Caki2 (cell line): ENCODE results near the gene TYK2. TPM values are rescaled to one million over a fixed set of nuclear protein-coding genes. Genes with fewer than 3 reads are reported as not detected.
"Not testable (repeated sequence)": the region's sequence is repeated elsewhere in the genome, so short reads cannot be mapped to it uniquely, and the experiment has no call there.

Experiments
- DNase-seq: peaks from one replicate; pipeline ENCODE4 v3.0.0-alpha.2; 2015; ENCODE audit warnings: low read depth
- in situ Hi-C: cut with HindIII; loops from 2 replicates; pipeline ENCODE4 v1.10.0; 2016; ENCODE audit warnings: low sequenced_read_pairs, low pct_unique_long_range_greater_than_20kb, mixed read lengths
- total RNA-seq: library from RNA; depleted of rRNA; stranded (reverse); fragments of >200 nt; shearing (Covaris generic); gene quantifications from 2 replicates; pipeline ENCODE4 v1.2.3, GENCODE V29; 2014; ENCODE audit warnings: low replicate concordance

Gene TYK2
- total RNA-seq, 1 experiment from 2014 or later: 34.3 TPM

DNA sequence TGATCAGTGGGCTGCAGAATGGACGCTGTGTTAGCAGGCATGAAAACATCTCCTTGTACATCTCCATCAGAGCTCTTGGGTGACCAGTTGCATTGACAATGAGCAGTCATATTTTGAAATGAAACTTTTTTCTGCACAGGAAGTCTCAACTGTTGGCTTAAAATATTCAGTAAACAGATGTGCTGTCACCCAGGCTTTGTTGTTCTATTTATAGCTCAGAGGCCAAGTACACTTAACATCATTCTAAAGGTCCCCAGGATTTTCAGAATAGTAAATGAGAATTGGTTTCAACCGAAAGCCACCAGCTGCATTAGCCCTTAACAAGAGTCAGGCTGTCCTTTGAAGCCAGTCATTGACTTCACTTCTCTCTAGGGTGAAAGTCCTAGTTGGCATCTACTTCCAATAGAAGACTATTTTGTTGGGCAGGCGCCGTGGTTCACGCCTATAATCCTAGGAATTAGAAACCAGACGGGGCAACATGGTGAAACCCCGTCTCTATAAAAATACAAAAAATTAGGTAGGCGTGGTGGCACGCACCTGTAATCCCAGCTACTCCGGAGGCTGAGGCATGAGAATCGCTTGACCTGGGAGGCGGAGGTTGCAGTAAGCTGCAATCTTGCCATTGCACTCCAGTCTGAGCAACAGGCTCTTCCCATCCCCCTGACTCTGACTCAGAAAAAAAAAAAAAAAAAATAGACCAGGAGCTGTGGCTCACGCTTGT is 32.0 kb upstream of the TYK2 start:
- DNase-seq: no peak
- in situ Hi-C loops: no loop called here

DNA sequence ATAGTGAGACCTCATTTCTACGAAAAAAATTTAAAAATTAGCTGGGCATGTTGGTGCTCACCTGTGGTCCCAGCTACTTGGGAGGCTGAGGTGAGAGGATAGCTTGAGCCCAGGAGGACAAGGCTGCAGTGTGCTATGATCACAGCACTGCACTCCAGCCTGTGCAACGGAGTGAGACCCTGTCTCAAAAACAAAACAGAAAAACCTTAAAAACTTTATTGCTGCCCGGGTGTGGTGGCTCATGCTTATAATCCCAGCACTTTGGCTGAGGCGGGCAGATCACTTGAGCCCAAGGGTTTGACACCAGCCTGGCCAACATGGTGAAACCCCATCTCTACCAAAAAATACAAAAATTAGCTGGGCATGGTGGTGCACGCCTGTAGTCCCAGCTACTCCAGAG is 30.9 kb upstream of the TYK2 start:
- in situ Hi-C loops, DNase-seq: not testable (repeated sequence)

DNA sequence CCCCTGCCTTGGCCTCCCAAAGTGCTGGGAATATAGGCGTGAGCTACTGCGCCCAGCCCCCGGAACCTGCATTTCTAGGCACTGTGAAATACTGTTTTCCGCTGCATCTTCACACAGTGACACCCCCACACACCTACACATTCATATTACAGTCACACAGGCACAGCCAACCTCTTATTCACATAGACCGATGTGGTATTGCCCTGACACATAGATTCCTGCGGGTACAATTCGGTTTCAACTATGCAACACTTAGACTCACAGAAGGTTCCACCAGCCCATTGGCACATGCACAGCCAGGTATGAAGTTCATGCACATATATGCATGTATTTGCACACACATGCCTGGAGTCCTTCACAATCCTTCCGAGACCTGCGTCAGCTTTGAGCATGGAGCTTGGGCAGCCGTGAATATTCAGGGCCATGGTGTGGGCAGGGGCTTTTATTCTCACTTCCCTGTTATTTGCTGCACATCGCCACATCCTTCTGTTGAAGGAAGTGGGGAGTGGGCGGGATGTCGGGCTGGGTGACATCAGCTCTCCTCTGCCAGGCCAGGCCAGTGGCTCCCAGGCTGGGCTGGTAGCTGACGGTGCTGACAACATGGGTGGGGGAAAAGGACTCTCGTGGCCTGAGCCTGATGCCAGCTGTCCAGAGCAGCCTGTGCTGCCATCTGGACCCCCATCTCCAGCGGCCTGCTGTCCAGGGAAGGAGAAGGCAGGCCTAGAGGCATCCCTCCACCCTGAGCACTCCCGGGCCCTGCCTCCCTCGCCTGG is 28.3 kb upstream of the TYK2 start:
- DNase-seq: no peak
- in situ Hi-C loops: no loop called here

DNA sequence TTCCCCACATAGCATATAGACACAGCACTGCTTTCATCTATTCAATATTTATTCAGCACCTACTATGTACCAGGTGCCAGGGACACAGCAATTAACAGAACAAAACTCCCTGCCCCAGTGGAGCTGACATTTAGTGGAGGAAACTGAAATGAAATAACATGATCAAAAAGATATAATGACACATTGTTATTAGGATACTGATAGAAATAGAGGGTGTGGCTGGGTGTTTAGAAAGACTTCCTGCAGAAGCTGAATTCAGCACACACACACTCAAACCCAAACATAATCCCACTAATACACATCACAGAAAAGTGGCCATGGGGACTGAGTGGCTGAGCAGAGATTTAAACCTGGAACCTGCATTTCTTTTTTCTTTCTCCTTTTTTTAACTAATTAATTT is 26.7 kb upstream of the TYK2 start:
- in situ Hi-C loops: no loop called here
- no peak for DNase-seq

DNA sequence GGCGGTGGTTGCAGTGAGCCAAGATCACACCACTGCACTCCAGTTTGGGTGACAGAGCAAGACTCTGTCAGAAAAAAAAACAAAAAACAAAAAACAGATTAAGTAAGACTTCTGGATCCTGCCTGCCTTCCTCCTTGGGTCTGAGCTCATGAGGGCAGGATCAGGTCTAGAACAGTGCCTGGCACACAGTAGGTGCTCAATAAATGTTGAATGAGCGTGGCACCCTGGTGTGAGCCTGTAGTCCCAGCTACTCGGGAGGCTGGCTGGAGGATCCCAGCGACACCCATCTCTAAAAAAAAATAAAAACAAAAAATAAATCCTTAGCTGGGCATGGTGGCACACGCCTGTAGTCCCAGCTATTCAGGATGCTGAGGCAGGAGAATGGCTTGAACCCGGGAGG is 25.8 kb upstream of the TYK2 start:
- in situ Hi-C loops: no loop called here
- DNase-seq: no peak

DNA sequence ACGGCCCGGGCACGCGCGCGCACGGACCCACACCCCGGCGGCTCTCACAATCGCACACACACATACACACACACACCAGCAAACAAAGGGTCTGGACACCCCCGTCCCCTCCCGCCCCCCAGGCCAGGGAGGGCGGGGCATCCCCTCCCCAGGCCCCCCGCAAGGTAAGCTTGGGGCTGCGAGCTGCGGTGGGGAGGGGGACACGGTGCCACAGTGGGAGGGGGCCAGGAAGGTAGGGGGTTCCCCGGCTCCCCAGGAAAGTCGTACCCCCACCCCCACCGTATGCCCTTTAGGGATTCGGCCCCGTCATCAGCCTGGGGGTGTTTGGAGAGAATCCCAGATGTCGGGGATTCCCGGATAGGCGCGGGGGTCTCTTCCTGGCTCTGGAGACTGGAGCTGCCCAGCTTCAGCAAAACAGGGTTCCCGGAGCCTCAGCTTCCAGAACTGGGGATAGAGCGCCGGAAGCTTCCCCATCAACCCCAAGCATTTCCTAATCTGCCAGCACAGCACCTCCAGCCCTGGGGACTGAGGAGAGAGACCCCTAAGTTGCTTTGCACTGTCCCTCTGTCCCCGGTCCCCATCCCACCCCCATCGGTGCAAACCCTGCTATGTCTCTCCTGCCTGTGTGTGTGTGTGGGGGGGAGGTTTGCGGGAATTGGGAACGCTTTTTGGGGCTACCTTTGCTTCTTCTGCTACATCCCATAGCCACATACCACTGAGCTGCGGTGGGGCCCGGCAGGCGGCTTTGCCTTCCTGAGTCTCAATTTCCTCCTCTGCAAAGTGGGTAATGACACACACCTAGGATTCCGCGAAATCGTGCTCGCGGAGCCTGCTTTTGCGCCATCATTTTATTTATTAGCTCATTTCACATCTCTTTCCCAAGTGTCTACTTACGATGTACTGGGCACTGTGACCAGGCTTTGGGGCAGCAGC is 24.8 kb upstream of the TYK2 start:
- in situ Hi-C loops: no loop called here
- no peak for DNase-seq

DNA sequence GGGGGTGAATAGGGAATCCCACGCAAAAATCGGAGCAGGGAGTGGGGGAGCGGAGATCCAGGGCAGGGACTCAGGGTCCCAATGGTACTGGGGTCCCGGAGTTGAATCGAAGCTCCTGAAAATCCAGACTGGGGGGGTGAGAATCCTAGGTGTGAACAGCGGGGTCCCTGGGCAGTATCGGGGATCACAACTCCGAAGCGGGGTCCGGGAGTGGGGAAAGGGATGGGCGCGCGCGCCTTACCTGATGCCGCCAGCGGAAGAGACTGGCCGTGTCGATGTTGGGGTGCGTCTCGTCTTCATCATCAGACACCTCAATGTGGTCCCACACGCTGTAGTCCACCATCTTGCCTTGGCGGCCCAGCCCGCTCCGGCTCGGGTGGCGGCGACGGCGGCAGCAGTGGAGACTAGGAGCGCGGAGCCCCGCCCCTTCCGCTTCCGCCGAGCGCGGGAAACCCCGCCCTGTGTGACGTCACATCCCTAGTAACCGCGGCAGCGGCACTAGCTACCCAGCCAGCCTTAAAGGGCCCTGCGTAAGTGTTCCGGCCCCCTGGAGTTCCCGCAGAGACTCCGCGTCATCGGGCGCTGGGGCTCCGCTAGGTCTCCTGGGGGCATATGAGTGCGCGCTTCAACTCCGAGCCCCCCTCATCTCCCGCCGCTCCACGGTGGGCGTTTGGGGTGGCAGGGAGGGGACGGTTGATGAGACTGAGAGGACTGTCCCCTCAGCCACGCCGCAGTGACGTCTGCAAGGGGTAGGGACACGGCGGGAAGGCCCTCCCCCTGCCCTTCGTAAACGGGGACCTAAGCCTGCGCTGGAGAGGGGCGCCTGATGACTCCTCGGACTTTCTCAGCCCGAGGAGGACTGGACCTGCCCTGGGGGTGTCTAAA is 23.0 kb upstream of the TYK2 start, which contains the start of gene CDC37:
Gene CDC37 (minus strand): TSS at position 406 of the 885 bp plus-strand sequence. CDS start 63 bp downstream, at position 343.
- in situ Hi-C loops: no loop called here
- DNase-seq: peak; percentile 86

DNA sequence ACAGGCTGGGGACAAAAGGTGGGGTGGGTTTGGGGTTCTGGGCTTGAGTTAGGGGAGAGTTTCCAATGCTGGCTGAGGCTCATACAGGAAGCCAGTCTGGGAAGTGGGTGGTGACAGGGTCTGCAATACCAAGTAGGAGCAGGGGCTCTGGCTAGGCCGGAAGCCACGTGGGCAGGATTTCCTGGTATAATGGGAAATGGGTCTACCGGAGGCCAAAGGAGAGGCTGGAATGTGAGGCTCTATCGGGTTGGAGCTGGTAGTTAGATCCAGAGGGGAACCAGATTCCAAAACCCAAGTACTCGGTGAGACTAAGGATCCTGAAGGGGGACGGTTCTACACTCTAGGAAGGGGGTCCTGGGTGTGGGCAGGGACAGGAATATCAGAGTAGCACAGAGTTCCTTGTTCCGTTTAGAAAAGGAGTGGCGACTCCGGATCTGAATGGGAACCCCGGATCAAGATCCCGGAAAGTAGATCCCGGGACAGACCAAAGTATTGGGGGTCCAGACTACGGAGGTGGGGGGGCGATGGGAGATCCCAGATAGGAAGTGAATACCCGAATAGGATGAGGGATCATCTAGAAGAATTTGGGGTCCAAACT is 22.2 kb upstream of the TYK2 start:
- DNase-seq: no peak
- in situ Hi-C loops: no loop called here

DNA sequence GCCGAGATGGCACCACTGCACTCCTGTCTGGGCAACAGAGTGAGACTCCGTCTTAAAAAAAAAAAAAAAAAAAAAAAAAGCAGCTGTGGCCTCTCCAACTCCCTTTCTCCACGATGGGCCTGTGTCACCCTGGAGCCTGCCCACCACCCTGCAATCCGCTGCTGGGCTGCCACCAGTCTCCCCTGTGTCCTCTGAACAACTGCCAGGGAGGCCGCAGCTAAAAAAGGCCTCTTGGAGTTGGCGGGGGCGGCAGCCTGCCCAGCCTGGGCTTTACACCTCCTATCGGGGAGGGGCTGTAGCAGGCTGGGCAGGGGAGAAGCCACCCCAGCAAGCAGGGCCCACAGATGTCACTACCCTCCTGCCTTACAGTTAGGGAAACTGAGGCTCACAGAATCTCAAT is 19.5 kb upstream of the TYK2 start:
- in situ Hi-C loops: no loop called here

DNA sequence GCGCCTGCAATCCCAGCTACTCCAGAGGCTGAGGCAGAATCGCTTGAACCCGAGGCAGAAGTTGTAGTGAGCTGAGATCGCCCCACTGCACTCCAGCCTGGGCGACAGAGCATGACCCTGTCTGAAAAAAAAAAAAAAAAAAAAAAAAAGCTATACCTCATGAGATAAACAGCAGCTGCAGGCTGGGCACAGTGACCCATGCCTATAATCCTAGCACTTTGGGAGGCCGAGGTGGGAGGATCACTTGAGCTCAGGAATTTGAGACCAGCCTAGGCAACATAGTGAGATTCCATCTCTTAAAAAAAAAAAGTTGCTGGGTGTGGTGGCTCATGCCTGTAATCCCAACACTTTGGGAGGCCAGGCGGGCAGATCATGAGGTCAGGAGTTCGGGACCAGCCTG is 19.0 kb upstream of the TYK2 start:
- DNase-seq: peak; percentile 39
- in situ Hi-C loops: not testable (repeated sequence)

More for the DNA sequence above, 19.5 kb upstream of the TYK2 start:
- DNase-seq: no peak

DNA sequence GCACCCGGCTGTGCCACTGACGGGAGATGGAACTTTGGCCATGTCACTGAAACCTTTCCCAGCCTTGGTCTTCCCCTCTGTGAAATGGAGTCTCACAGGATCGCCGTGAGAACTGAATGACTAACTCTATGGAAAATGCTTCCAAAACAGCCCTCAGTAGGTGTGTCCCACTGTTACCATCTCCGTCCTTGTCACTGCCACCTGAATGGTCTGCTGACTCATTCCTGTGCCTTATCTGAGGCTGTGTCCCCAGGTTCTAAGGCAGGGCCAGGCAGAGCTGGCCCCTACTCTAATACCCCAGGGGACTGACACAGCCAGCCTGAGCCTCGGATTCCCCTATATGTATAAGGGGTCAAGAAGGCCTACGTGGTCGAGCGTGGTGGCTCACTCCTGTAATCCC is 18.4 kb upstream of the TYK2 start:
- in situ Hi-C loops: no loop called here
- DNase-seq: no peak

DNA sequence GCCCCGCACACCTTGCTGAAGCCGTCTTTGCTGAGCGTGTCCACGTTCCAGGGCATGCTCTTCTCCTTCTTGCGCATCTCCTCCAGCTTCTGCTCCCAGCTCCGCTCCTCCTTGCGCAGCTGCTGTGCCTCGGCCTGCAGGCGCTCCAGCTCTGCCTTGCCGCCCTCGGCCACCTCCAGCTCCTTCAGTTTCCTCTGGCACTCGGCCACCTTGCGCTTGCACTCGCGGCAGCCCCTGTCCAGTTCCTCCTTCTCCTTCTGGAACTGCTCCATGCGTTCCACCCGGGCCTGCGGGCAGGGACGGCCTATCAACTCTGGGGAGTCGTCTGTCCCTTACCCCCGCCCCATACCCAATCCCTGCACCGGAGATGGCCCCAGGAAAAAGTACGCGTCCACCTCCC is 15.5 kb upstream of the TYK2 start:
- in situ Hi-C loops: no loop called here
- DNase-seq: no peak

DNA sequence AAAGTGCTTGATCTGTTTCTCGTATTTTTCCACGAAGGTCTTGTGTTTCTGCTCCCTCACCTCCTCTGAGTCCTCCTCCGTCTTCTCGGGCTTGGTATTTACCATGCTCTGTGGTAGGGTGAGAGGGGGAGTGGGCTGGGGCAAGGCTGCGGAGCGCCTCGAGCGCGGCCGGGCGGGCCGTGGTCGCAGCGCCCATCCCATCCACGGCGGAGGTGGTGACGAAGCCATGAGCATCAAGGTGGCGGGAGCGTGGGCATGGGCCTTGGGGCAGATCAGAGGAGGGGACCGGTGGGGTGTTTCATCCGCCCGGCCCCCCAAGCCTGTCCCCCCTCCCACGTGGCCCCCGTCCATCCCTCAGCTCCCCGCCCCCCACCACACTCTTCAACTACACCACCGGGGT is 15.1 kb upstream of the TYK2 start:
- in situ Hi-C loops: no loop called here
- DNase-seq: no peak

DNA sequence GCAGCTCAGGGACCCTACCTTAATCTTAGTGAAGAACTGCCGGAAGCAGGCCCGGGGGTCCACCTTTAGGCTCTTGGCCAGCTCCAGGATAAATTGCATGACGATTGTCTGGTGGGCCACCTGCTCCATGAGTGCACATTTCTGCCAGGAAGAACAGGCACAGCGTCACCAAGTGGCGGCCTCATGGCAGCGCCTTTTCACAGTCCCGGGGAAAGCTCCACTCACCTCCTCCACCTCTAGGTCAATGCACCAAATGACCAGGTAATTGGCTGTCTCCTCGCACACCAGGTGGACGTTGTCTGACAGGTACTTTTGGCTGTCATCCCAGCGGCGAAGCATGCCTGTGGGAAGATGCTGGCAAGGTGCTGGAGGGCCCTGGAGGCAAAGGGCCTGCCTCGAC is 14.6 kb upstream of the TYK2 start:
- DNase-seq: no peak
- in situ Hi-C loops: no loop called here

DNA sequence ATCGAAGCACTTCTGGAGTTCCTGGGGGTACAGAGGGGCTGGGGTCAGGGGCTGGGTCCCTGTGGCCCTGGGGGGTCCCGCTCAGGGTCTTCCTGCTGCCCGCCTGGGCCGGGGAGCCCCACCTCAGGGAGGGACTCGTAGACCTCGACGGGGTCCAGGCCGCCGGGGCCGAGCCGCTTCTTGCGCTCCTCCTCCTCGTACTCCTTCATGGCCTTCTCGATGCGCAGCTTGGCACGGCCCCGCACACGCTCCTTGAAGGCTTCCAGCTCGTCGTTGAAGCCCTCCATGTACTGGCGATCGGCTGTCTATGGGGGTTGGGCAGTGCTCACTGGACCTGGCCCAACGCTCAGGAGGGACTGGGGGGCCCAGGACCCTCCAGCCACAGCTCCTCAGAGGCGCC is 12.8 kb upstream of the TYK2 start:
- in situ Hi-C loops: no loop called here
- no peak for DNase-seq

DNA sequence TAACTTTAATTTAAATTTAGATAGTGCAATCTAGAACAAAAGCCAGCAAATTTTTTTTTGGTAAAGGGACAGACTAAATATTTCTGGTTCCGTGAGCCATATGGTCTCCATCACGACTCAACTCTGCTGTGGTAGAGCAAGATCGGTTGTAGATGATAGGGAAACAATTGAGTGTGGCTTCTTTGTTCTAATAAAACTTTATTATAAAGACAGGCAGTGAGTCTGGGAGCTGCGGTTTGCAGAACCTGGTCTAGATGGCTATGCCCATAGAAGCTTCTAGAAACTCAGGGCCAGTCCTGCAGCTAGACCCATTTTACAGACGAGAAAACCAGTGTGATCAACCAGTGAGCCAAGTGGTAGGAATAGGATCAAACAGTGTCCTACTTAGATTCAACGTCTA is 11.7 kb upstream of the TYK2 start:
- in situ Hi-C loops: no loop called here
- DNase-seq: no peak

DNA sequence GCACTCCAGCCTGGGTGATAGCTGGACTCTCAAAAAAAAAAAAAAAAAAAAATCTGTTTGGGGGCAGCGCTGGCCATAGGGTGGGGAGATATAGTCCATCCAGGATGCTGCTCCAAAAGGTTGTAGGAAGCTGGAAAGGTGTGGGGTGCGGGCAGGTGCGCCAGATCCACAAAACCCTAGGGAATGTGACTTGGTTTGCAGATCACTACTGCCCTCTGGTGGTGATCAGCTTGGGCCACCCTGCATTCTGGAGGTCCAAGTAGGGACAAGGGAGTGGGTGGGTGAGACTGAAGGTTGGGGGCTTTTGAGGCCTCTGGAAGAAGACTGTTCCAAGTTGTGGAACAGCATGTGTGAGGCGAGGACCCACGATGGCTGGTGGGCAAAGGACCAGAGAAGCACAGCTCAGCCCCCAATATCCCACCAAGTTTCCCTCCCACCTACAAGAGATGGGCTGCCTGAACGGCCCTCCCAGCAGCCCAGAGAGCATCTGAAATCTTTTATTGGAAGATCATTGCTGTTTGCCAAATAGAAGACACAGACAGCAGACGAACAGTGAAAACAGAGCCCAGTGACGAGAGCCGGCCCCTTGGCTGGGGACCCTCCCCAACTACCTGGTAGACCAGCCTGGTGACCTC is 10.4 kb upstream of the TYK2 start:
- in situ Hi-C loops: no loop called here
- DNase-seq: no peak
